ENCODE data around the gene TNK1.
A peak's percentile ranks its signal among the peaks of the same experiment; 100 is the strongest.

Gene TNK1

DNA sequence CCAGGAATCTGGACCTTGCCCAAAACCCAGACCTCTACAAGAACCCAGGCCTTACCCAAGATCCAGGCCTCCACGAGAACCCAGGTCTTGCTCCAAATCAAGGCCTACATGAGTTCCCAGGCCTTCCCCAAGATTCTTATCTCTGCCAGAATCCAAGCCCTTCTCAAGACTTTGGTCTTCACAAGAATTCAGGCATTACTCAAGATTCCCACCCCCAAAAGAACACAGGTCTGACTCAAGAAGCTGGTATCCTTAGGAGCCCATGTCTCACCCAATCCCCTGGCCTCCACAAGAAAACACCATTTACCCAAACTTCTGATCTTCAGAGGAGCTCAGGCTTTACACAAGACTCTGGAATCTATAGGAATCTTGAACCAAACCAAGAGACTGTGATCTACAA, 50.3 kb downstream of the TNK1 start:
- CTCF ChIA-PET, result no interaction called here
- TF ChIP-seq, protein P1, sequence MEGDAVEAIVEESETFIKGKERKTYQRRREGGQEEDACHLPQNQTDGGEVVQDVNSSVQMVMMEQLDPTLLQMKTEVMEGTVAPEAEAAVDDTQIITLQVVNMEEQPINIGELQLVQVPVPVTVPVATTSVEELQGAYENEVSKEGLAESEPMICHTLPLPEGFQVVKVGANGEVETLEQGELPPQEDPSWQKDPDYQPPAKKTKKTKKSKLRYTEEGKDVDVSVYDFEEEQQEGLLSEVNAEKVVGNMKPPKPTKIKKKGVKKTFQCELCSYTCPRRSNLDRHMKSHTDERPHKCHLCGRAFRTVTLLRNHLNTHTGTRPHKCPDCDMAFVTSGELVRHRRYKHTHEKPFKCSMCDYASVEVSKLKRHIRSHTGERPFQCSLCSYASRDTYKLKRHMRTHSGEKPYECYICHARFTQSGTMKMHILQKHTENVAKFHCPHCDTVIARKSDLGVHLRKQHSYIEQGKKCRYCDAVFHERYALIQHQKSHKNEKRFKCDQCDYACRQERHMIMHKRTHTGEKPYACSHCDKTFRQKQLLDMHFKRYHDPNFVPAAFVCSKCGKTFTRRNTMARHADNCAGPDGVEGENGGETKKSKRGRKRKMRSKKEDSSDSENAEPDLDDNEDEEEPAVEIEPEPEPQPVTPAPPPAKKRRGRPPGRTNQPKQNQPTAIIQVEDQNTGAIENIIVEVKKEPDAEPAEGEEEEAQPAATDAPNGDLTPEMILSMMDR (conservative IDR thresholded peaks at IDR 0.05; ENCODE audit: low read depth), result no peak
- no peak overlapping the region for H3K27ac ChIP-seq
- POLR2A ChIA-PET (ENCODE audit: low non-redundant PET), result no interaction called here
- no peak for DNase-seq (ENCODE audit: low spot score)

DNA sequence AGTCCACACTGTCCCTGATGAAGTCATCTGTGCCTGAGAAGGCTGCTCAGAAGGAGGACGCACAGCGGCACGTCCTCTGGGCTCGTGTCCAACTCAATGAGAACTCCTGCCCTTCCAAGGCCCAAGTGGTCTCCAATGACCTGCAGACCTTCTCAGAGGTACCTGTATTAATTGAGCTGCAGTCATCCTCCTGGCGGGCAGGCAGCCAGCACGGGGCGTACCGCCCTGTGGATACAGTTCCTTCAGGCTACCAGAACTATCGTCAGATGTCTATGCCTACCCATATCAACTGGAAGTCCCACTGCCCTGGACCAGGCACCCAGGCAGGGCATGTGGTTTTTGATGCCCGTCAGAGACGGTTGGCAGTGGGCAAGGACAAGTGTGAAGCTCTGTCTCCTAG, 51.4 kb downstream of the TNK1 start:
- no peak overlapping the region for H3K27ac ChIP-seq
- TF ChIP-seq, protein P1 (conservative IDR thresholded peaks at IDR 0.05; ENCODE audit: low read depth), result no peak
- no peak for DNase-seq (ENCODE audit: low spot score)
- CTCF ChIA-PET, result interaction anchor here (0.7 to 0.8 kb wide), 2 partner anchors 81 to 253 kb away, joined by 3 read pairs; no protein-coding TSS in a partner anchor
- POLR2A ChIA-PET (ENCODE audit: low non-redundant PET), result interaction anchor here (0.7 kb wide), 1 partner anchor 129 kb away, joined by 3 read pairs; no protein-coding TSS in a partner anchor

DNA sequence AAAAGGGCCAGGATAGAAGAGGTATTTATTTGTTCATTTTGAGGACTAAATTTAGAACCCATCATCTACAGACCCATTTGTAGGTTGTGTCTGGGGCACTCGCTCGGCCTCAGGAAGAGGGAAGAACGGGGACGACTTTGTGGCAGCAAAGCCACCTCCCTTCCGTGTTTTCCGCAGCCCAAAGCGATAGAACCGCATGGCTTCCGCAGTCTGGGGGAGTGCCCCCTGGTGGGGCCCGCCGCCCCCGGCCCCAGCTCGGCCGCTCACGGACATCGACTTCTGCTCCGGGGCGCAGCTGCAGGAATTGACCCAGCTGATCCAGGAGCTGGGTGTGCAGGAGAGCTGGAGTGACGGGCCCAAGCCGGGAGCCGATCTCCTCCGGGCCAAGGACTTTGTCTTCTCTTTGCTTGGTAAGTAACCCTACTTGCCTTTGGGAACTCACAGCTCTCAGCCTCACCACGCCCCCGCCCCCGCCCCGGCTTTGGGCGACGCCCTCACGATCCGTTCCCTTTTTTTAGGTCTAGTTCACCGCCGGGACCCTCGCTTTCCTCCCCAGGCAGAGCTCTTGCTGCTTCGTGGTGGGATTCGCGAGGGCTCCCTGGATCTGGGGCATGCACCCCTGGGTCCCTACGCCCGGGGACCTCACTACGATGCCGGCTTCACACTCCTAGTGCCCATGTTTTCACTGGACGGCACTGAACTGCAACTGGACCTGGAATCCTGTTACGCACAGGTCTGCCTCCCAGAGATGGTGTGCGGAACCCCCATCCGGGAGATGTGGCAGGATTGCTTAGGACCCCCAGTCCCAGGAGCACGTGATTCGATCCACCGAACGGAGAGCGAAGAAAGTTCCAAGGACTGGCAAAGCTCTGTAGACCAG, 55.0 kb downstream of the TNK1 start:
- ChIA-PET CTCF (interaction anchor here (0.6 to 4.3 kb wide), 17 partner anchors 26 to 175 kb away, joined by 3 to 28 read pairs (median 5); partner anchors contain the start of genes PLSCR3, SENP3, TMEM256 and TNFSF13), POLR2A (ENCODE audit: low non-redundant PET) (interaction anchor here (0.7 to 1.8 kb wide), 4 partner anchors 32 to 125 kb away, joined by 3 to 7 read pairs (median 3); partner anchors contain the start of genes PLSCR3, POLR2A and TMEM256)
- DNase-seq (ENCODE audit: low spot score), result peak; percentile 65
- peak overlapping the region; percentile 92 for H3K27ac ChIP-seq
- TF ChIP-seq, protein P1 (conservative IDR thresholded peaks at IDR 0.05; ENCODE audit: low read depth), result peak; percentile 23; the same call in 1 of the 2 replicates

DNA sequence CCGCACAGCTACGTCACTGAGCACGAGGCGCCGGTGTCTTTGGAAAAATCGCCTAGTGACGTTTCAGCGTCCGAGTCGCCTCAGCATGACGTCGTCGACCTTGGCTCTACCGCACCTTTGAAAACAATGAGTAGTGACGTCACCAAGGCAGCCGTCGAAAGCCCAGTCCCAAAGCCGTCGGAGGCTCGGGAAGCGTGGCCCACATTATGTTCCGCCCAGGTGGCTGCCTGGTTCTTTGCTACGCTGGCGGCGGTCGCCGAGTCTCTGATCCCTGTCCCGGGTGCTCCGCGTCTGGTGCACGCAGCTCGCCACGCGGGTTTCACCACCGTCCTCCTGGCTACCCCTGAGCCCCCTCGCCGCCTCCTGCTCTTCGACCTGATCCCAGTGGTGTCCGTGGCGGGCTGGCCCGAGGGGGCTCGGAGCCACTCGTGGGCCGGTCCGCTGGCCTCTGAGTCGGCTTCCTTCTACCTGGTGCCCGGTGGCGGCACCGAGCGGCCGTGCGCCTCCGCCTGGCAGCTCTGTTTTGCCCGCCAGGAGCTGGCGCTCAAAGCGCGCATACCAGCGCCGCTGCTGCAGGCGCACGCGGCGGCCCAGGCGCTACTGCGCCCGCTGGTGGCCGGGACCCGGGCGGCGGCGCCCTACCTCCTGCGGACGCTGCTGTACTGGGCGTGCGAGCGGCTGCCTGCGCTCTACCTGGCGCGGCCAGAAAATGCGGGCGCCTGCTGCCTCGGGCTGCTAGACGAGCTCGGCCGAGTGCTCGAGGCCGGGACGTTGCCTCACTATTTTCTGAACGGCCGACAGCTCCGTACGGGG, 55.9 kb downstream of the TNK1 start:
- ChIA-PET CTCF (interaction anchor here (0.5 to 4.3 kb wide), 31 partner anchors 16 to 256 kb away, joined by 3 to 28 read pairs (median 4); partner anchors contain the start of genes PLSCR3, SENP3, SOX15 and TMEM256), POLR2A (ENCODE audit: low non-redundant PET) (interaction anchor here (0.7 to 1.8 kb wide), 4 partner anchors 33 to 48 kb away, joined by 3 to 7 read pairs (median 4); partner anchors contain the start of genes PLSCR3, POLR2A and TMEM256)
- H3K27ac ChIP-seq, result peak overlapping the region; percentile 92
- TF ChIP-seq, protein P1 (conservative IDR thresholded peaks at IDR 0.05; ENCODE audit: low read depth), result peak; percentile 97
- DNase-seq (ENCODE audit: low spot score), result peak; percentile 72

DNA sequence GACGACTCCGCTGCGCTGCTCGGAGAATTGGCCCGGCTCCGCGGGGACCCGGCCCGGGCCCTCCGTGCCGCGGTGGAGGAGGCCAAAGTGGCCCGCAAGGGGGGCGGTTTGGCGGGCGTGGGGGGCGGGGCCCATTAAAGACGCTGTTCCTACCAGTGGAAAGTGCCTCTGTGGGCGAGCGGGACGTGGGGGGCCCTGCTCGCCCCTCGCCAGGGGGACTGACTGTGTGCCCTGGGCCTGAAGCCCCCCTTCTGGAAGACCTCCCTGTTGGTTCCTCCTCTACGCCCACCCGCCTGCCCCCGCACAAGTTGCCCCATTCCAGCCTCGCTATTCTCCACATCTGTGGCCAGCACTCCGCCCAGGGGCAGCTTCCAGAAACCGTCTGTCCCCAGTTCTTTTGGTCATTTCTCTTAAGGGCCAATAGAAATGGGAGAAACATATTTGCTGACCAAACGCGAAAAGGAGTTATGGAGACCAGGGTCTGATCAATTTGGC, 56.5 kb downstream of the TNK1 start:
- no peak for DNase-seq (ENCODE audit: low spot score)
- H3K27ac ChIP-seq, result peak overlapping the region; percentile 92
- ChIA-PET CTCF (interaction anchor here (0.6 to 4.3 kb wide), 23 partner anchors 15 to 199 kb away, joined by 3 to 28 read pairs (median 5); partner anchors contain the start of genes SENP3, SOX15, TMEM256 and TNFSF13), POLR2A (ENCODE audit: low non-redundant PET) (interaction anchor here (0.6 to 1.1 kb wide), 3 partner anchors 29 to 48 kb away, joined by 3 to 4 read pairs (median 4); no protein-coding TSS in a partner anchor)
- TF ChIP-seq, protein P1 (conservative IDR thresholded peaks at IDR 0.05; ENCODE audit: low read depth), result no peak; the same call in 1 of the 2 replicates

Measured in RWPE1 (cell line).